HG02763 (cell line): Measurements from ENCODE around the gene CMSS1.

ENCODE experiments used
- ATAC-seq: cut with Tn5 transposase; IDR thresholded peaks from one replicate; pipeline ENCODE4 v1.9.1; 2021; ENCODE audit warnings: mild to moderate bottlenecking, moderate library complexity; ENCODE audit not compliant: unreplicated experiment

Gene CMSS1

DNA sequence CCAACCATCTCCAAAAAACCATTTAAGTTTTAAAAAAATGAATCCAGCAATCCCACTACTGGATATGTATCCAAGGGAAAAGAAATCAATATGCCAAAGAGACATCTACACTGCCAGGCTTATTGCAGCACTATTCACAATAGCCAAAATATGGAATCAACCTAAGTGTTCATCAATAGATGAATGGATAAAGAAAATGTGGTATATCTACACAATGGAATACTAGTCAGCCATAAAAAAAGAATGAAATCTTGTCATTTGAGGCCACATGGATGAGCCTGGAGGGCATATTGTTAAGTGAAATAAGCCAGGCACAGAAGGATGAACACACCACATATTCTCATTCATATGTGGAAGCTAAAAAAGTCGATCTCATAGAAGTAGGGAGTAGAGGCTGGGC, 160.6 kb downstream of the CMSS1 start:
- no peak for ATAC-seq

DNA sequence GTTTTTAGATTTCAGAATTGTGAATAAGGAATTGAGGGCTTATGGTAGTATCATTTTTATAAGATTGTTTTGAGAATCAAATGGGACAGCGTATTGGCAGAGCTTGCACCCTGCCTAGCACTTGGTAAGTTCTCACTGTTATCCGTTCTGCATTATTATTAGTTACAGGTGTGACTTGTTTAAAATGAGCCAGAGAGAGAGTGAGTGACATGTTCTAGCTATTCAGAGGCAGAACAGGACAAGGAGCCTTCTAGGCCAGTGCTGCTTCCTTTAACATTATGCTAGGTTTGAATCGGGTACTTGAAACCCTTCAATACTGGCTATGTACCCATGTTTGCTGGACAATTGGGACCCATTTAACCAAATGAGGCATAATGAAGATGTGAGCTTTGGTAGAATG, 162.9 kb downstream of the CMSS1 start:
- ATAC-seq, result no peak

DNA sequence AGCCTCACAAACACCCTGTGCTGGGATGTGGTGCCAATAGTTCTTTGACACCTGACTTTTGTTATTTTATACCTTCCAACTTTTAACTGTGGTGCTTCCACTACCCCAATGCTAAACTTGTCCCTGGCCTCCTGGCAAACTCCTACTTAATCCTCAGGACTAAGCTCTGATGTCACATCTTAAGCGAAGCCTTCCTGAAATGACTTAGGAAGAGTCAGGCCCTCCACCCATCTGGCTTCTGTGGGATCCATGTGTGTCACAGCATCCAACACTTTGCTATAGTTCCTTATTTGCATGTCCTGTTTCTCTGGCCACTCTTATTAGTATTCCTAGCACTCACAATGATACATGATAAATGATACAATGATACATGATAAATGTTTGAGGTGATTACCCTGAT, 163.5 kb downstream of the CMSS1 start:
- ATAC-seq, result no peak

DNA sequence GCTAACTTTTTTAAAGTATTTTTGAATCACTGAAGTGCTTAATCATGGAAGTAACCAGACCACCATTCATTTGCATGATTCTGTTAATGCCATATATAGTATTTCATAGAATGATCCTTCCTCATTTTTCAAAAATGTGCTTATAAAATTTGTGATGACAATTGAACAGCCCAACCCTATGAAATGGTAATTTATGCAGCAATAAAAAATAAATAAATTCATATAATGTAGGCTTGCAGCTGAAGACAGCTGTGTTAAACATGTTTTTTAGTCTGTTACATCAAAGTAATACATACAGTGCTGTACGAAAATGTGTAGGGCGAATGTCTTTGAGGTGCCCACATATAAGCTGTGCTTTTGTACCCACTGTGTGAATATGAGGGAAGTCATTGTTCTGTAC, 165.0 kb downstream of the CMSS1 start:
- ATAC-seq, result no peak

DNA sequence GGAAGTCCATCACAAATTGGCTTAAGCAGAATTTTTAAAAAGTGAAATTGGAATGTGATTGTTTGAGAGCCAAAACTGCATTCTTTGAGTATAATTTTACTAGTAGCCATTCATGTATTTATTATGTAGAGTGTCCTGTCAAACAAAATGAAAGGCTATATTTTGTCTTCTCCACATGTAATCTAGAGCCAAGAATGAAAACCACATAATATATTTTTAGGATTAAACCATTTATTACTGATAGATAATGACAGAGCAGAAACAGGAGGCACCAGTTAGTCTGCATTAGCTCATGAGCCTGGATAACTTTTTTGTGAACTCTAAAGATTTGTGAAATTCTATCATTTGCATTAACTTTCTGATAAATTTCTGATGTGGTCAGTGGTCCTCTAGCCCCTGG, 166.5 kb downstream of the CMSS1 start:
- ATAC-seq, result no peak

DNA sequence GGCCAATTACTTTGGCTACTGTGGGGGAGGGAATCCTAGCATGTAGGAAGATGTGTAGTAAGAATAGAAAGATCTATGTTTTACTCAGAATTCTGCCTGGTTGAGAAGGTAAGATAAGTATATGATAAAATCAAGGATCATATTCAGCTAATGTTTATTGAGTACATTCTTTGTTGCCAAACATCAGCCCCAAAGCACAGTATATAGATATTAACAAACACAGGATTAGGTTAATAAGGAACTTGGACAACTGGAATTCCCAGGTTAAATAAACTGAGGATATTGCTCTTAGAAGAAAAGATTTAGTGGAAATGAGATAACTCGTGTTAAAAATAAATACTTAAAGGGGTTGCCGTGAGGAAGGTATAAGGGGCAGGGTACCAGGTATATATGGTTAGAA, 167.0 kb downstream of the CMSS1 start:
- no peak for ATAC-seq

DNA sequence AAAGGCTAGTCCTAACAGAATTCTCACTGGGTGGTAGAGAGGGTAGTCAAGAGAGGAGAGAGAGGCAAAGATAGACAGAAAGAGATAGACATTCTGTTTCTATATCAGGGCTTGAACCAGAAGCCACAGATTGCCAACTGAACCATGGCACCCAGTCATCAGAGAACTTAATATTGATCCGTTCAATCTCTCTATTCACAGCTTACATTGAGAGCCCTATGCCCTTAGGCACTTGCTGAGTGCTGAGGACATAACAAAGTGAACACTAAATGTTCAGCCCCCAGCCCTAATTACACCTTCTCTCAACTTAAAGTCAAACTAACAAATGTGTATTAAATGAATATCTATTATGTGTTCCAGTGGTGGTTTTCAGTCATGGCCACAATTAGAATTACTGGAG, 172.5 kb downstream of the CMSS1 start:
- ATAC-seq, result no peak

DNA sequence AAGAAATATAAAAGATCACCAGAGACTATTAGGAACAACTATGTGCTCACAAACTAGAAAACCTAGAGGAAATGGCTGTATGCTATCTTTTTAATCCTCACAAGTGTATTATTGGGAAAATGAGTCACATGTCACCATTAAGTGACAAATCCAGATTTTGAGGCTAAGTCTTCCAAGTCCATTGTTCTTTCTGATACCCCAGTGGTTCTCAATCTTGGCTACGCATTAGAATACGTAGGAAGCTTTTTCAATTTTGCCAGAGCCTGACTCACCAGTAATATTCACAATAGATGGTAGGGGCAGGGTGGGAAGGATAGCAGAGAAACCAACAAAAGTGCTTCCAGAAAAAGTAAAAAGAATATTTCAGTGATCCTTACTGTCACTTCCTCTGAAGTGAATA, 179.6 kb downstream of the CMSS1 start:
- ATAC-seq, result no peak

DNA sequence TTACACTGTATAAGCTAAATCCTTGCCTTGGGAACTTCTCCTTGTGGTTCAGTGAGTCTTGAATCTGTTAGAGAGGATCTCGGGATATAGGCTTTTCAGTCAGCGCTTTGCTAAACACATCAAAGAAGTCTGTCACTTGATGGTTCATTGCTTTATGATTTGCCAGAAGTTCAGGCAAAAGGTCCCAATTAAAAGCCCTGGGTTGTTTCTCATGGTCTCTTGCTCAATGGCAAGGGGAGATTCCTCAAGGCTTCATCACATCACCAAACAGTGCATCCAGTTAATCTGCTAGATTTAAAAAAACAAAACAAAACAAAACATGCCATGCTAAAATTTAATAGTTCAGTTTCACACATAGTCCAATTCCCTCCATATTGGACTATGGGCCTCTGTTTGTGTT, 181.9 kb downstream of the CMSS1 start:
- ATAC-seq, result no peak

DNA sequence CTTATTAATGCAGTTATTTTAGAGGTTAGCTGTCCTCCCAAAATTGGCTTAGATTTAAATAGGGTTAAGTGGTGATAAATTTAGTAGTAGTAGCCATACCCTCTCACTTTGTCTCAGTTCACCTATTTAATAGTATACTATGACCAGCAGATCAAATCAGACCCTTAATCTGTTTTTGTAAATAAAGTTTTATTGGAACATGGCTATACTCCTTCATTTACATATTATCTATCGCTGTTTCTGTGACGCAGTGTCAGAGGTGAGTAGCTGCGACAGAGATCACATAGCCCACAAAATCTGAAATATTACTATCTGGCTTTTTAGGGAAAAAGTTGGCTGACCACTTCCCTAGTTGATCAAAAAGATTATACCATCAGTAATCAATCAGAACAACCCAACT, 183.4 kb downstream of the CMSS1 start:
- ATAC-seq, result no peak

DNA sequence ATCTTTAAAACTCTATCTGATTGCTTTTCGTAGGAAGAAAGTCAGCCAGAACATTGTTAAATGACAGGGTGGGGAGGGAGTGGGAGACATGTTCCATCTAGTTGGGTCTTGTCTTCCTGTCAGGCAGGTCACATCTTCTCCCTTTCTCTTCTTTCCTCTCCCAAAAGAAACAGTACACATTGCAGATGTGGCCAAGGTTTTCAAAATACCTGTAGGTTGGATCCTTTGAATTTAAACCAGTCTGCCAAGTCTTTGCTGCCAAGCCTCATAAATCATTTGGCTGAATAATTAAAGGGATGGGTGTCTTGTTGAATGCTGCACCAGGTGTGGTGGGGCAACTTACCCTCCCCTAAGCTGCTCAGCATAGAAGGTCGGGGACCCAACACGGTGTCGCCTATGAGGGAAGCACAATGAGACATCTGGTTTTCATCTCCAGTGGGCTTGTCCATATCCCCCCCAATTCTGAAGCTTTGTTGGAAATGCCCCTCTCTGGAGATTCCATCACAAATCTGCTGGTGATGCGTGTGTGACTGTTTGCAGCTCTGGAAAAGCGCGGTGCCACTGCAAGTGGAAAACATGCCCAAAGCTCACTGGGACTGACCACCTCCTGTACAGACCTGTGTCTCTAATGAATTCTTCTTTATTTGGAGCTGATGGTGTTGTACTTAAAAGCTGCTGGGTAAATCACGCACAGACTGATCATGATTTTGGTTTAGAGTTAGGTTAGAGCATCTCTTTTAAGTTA, 184.0 kb downstream of the CMSS1 start:
- no peak for ATAC-seq

DNA sequence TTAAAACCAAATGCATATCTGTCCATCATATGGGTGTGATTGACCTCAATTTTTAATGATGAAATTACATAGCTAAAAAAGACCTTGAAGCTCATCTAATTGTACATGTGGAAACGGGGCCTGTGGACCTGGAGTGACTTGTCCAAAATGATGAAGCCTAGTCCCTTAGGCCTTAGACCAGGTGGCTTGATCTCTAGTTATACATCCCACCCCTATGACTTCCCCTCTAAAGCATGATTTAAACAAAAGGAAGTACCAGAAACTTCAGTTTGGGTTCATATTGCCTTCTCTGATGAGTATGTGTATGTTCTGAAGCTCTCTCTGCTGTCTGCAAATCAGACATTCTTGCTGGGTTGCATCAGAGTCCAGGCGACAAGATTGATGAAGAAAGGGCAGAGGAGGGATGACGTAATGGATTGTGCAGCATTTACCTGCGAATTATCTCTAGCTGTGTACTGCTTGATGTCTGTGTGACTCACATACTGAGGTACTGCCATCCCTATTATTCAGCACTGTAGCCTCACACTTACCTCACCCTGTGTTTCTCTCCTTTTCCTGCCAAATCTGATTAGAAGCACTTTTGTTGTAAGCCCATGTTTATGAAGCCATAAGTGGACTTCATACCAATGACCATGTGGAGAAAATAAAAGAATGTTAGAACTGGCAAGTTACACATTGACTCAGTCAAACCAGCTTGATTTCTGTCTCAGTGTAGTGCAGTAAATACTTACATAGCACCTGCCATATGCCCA, 185.1 kb downstream of the CMSS1 start:
- no peak for ATAC-seq

DNA sequence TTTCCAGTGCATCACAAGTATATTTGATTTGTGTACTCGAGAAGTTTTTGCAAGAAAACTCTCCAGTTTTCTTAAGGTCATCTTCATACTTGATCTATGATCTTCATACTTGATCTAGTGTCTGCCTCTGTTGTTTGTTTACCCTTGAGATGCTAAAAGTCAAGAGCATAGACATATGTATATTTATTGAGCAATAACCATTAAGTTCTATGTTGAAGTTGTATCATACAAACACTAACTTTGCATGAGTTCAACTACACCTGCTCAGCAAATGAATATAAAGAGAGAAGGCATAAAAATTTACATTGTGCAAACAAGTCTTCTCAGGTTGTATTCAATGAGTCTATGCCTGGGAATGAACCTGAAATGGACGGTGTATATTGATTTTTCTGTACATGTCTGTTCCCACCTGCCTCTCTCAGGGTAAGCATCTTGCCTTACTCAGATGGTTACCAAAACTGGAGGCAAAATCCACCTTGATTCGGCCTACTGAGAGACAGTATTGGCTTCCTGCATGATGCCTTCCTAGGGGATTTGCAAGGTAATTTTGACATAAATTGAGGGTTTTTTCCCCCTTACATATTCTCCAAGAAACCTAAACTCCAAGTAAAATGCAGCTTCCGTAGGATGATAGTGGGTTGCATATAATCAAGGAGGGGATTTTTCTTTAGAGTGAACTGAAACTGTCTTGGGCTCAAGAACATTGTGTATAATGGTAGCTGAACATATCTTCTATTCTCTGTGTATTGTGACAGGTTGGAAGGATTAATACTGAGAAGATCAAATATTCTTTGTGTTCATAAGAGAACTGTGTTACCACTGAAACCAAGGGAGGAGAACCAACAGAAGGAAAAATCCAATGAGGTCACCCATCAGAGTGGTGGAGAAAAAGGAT, 186.2 kb downstream of the CMSS1 start:
- no peak for ATAC-seq

DNA sequence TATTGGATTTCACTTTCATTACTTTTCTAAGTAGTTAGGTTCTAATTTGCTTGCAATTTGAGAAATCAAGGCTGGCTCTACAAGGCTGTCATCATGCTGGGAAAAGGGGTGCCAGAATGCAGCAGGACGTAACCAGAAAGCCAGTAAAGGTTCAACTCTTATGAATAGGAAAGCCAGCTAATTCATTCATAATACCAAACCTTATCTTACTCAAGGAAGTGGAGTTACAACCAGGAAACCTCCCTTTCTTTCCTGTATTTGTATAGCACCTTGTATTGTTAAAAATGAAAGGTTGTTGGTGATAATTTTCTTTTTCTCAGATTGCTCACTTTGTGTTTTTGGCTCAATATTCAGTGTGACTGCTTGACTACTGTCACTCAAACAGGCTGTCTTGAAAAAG, 187.3 kb downstream of the CMSS1 start:
- no peak for ATAC-seq

DNA sequence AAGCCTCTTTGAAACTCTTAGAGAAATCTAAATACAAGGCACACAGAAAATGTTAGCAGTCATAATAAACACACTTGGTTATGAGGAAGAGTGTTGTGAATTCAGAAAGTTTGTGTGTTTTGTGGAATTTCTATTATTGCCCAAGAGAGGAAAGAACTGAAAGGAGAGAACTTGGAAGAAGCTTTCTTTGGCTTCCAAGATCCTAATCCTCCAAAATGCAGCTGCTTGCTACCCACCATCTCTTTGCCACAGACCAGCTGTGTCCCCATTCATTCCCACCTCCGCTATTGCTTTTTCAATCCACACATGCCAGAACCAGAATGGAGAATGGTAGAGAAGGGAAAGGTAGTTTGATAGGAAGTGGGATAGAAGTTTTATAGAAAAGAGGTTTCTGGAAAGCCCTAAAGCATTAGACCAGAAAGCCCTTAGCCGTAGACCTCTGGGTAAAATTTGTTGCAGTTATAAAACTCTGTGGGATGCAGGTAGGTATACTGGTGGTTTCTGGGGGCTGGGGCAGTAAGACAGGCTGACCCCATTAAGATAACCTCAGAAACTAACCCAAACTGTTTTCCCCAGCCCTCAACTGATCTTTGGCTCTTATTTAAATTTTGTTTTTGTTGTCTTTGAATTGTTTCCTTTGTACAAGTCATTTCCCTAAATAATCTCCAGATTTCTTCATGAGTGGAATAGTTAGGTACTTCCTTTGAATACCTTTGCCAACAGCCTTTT, 188.2 kb downstream of the CMSS1 start:
- ATAC-seq, result no peak

DNA sequence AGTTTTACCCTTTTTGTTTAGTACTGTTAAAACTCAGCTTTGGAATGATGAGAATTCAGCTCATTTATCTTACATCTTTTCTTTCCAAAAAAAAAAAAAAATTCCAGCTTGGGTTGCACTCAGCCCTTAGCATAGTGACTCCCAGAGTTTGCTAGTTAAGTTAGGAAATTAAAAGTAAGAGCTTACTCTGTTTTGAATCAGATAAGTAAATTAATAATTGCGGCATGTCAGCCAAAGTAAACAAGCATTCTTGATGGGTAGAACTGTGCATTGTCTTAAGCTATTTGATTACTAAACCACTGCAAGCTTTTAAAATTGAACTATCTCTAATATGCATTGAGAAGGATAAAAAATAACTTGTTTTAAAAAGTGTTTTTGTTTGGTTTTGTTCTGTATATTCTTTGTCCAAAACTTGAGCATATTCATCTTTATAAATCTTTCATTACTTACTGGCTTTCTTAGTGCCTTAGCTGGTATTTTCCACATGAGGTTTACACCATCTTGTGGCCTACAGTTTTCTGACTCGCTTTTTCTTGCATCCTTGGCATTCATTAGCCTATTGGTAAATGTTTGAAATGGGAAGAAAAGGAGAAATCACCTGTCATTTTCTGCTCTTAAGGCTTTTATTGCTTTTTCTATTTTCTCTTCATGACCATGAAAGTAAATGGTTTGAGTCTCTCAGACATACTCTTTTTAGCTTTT, 189.1 kb downstream of the CMSS1 start:
- no peak for ATAC-seq

DNA sequence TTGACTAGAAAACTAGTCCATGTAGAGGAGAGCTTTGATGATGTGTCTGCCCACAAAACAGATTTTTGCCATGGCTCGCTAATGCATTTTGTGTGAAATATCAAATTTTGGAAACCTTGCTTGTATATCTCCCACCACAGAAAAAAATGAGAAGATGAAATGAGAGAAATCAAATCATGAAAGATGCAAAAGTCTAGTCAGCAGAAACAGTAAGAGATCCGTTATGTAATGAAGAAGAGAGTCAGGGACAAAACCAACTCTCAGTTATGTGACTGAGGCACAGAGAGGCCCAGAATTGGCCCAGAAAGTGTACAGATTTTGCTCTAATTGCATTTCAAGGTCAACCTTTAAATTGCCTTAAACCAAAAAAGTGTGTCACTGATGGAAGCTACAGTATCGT, 189.7 kb downstream of the CMSS1 start:
- no peak for ATAC-seq

DNA sequence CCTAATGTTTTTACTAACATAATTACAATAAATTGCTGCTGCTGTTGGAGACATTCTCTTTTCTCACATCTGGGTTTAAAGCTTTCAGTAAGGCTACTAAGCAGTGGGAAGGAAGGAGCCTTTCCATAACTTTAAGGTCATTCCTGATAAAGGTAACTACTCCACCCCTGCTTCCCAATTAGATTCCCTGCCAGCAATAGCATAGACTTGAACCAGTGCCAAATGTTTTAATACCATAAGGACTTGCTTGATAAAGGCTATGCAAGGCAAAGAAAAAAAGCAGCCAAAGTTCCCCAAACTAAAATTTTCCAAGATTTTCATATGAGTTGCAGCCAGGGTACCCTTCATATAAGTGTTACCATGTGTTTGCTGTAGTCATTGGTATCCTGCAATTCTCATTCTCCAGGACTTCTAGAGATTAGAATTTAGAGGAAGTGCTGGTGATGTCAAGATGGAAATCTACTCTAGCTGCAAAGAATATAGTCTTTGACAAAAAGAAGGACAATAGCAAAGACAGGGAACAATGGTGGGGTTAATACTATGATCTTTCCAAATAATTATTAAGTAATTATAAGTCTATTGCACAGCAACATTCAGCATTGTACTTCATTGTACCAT, 190.5 kb downstream of the CMSS1 start:
- no peak for ATAC-seq

DNA sequence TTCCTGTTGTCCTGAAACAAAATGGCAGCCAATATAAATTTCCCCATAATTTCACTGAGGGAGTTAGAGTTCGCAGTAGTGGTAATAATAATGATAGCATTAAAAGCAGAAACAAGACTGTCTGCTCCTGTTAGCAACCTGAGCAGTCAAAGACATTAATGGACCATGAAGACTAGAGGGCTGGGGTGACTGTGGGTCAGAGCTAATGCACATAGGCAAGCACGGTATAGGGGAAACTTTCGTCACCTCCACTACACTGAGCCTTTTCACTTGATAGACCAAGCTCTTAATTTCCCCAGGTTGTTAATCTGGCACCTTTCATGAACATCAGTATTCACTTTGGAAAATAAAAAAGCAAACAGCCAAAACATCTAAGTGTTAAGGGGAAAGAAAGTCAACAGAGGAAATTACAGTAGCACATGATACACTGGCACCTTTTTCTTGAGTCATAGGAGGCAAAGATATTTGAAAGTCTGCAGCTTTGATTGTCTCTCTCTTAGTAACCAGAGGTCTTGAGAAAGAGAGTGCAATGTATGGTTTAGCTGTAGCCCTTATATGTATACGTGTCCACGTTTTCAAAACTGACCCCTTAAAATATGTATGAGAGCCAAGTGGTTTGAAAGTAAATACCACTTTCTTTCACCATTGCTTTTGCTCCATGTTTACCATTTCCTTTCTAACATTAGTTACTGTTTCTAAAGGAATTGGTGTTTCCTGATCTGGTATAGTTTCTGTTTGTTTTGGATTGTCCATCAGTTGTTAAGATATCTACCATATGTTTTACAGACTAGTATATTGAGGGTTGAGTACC, 191.8 kb downstream of the CMSS1 start:
- no peak for ATAC-seq
